OCI-LY7 (cell line): ENCODE data around the gene ABCB8. TPM values are rescaled to one million over a fixed set of nuclear protein-coding genes. Genes with fewer than 3 reads are reported as not detected.

Experiments used
- BruUV-seq: library from RNA; stranded (reverse); fragments of 400-500 nt; replicated peaks from 2 replicates; lab custom pipeline; 2021; lab: Mats Ljungman, UMichigan
- CTCF ChIA-PET: fragments of 300-600 bp; sonication (Branson Sonifier 250); formaldehyde crosslinking; loops from one replicate; lab custom pipeline; 2022; ENCODE audit warnings: antibody characterized with exemption; ENCODE audit not compliant: unreplicated experiment; lab: Charles Lee
- POLR2A ChIA-PET: fragments of 300-600 bp; sonication (Branson Sonifier 250); formaldehyde crosslinking; loops from one replicate; lab custom pipeline; 2022; ENCODE audit warnings: antibody characterized with exemption; lab: Charles Lee
- DNase-seq: peaks from one replicate; pipeline ENCODE4 v3.0.0-alpha.2; 2015; ENCODE audit warnings: low spot score
- H2AFZ ChIP-seq: fragments of 200-600 bp; sonication (generic), shearing (Covaris generic); 2 replicates; pipeline ENCODE4 v1.6.1; 2014; ENCODE audit warnings: mild to moderate bottlenecking, antibody characterized with exemption, low read length, moderate library complexity
- H3K27ac ChIP-seq: fragments of 200-600 bp; sonication (generic); 2 replicates; pipeline ENCODE4 v1.5.1; 2014; ENCODE audit warnings: mixed run types, low read depth, mild to moderate bottlenecking, moderate library complexity, low read length, inconsistent platforms; ENCODE audit not compliant: poor library complexity, severe bottlenecking
- H3K36me3 ChIP-seq: fragments of 200-600 bp; sonication (generic); 2 replicates; pipeline ENCODE4 v1.6.1; 2014; ENCODE audit warnings: mild to moderate bottlenecking, antibody characterized with exemption, low read length, moderate library complexity, mixed read lengths; ENCODE audit not compliant: insufficient read depth
- H3K4me1 ChIP-seq: fragments of 200-600 bp; sonication (generic); 2 replicates; pipeline ENCODE4 v1.5.1; 2014; ENCODE audit warnings: mild to moderate bottlenecking, low read length; ENCODE audit not compliant: insufficient read depth, poor library complexity, severe bottlenecking
- H3K4me2 ChIP-seq: fragments of 200-600 bp; sonication (generic); 2 replicates; pipeline ENCODE4 v1.6.1; 2014; ENCODE audit warnings: mild to moderate bottlenecking, low read length
- H3K4me3 ChIP-seq: fragments of 200-600 bp; sonication (generic); 2 replicates; pipeline ENCODE4 v1.5.1; 2014; ENCODE audit warnings: mild to moderate bottlenecking, low read depth, low read length; ENCODE audit not compliant: poor library complexity, severe bottlenecking
- H3K79me2 ChIP-seq: fragments of 200-600 bp; sonication (generic); 2 replicates; pipeline ENCODE4 v1.6.1; 2016; ENCODE audit warnings: low read depth, mild to moderate bottlenecking, low read length, moderate library complexity, mixed read lengths; ENCODE audit not compliant: insufficient read depth
- H3K9me2 ChIP-seq: fragments of 200-600 bp; sonication (generic); 2 replicates; pipeline ENCODE4 v1.6.1; 2016; ENCODE audit warnings: mild to moderate bottlenecking, low read length, mixed read lengths; ENCODE audit not compliant: insufficient read depth
- H3K9me3 ChIP-seq: fragments of 200-600 bp; sonication (generic); 2 replicates; pipeline ENCODE4 v1.6.1; 2014; ENCODE audit warnings: mild to moderate bottlenecking, mixed run types, low read length, mixed read lengths
- H4K20me1 ChIP-seq: fragments of 200-600 bp; sonication (generic); 2 replicates; pipeline ENCODE4 v1.6.1; 2014; ENCODE audit warnings: mild to moderate bottlenecking, antibody characterized with exemption, low read length, moderate library complexity, mixed read lengths; ENCODE audit not compliant: insufficient read depth
- CTCF ChIP-seq: fragments of 200-600 bp; sonication (generic); conservative IDR thresholded peaks from 2 replicates; pipeline ENCODE4 v1.5.1; 2014; ENCODE audit warnings: mild to moderate bottlenecking, antibody characterized with exemption, low read length, moderate library complexity, mixed read lengths
- EZH2phosphoT487 ChIP-seq: fragments of 200-600 bp; sonication (generic); IDR thresholded peaks from 2 replicates; pipeline ENCODE4 v1.6.1; 2018; ENCODE audit warnings: low read depth, borderline replicate concordance, mild to moderate bottlenecking, mixed run types, antibody characterized with exemption, low read length, moderate library complexity, mixed read lengths
- intact Hi-C: fragments of 100-400 bp; cut with micrococcal nuclease; formaldehyde crosslinking; loops from one replicate; pipeline ENCODE4 v1.10.0; 2022; ENCODE audit not compliant: unreplicated experiment
- total RNA-seq, 2 experiments: library from RNA; depleted of rRNA in 1 of 2; stranded (reverse); fragments of >200 nt in 1 of 2; shearing (Covaris generic) in 1 of 2; gene quantifications; 2 replicates each; pipeline ENCODE4 v1.2.3, GENCODE V29; 2014 to 2022

The ABCB8 gene
- total RNA-seq, 2 experiments from 2014 or later, result 32.0 to 64.7 TPM

- DNase-seq, result peak; percentile 72
- peak; percentile 90 for TF ChIP-seq CTCF
- TF ChIP-seq EZH2phosphoT487, result no peak
- no TSS peak for BruUV-seq
- H3K4me3 ChIP-seq, result peak overlapping the region; percentile 44
- no peaks in the 10 kb centered on the region for H3K79me2 ChIP-seq
- peak overlapping the region; percentile 53; the same call in 1 of the 2 replicates for H2AFZ ChIP-seq
- intact Hi-C loops, result loop anchor here (1.0 to 5.0 kb wide), 2 partner anchors 55 to 94 kb away; no protein-coding TSS in a partner anchor
- POLR2A ChIA-PET, result no interaction called here
- H4K20me1 ChIP-seq, result no peaks in the 10 kb centered on the region
- no peaks in the 10 kb centered on the region for H3K9me2 ChIP-seq
- no peaks in the 10 kb centered on the region for H3K9me3 ChIP-seq
- no peak overlapping the region for H3K27ac ChIP-seq
- H3K36me3 ChIP-seq, result no peaks in the 10 kb centered on the region
- peak overlapping the region; percentile 59 for H3K4me2 ChIP-seq
- CTCF ChIA-PET, result interaction anchor here (0.5 to 1.4 kb wide), 3 partner anchors 9 to 120 kb away, joined by 3 to 4 read pairs (median 4); no protein-coding TSS in a partner anchor
- H3K4me1 ChIP-seq, result peaks cover 10% of the 10 kb centered on the region
These were observed 10.3 kb upstream of the ABCB8 start for GRCh38 chr7:151017953-151018420.

GRCh38 chr7:151018421-151019129 is 9.7 kb upstream of the ABCB8 start:
- Histone ChIP-seq H3K9me2 (no peaks in the 10 kb centered on the region), H3K4me2 (peak overlapping the region; percentile 59), H3K79me2 (no peaks in the 10 kb centered on the region), H3K9me3 (no peaks in the 10 kb centered on the region), H3K27ac (no peak overlapping the region), H3K36me3 (no peaks in the 10 kb centered on the region), H3K4me1 (peaks cover 10% of the 10 kb centered on the region), H2AFZ (0 out of 2 replicates have a peak overlapping the region, but pooled peaks have one; percentile 53), H3K4me3 (peak overlapping the region; percentile 44), H4K20me1 (no peaks in the 10 kb centered on the region)
- no peak for DNase-seq
- CTCF ChIA-PET, result interaction anchor here (0.5 to 1.4 kb wide), 3 partner anchors 10 to 120 kb away, joined by 3 to 4 read pairs (median 4); no protein-coding TSS in a partner anchor
- intact Hi-C loops, result loop anchor here (1.0 to 5.0 kb wide), 2 partner anchors 55 to 94 kb away; no protein-coding TSS in a partner anchor
- BruUV-seq, result no TSS peak
- POLR2A ChIA-PET, result no interaction called here
- TF ChIP-seq CTCF (peak; percentile 9; the same call in 1 of the 2 replicates), EZH2phosphoT487 (no peak)

GRCh38 chr7:151019130-151019447 is 9.2 kb upstream of the ABCB8 start:
- no peak overlapping the region for H3K27ac ChIP-seq
- no peaks in the 10 kb centered on the region for H3K9me3 ChIP-seq
- no peak for TF ChIP-seq CTCF
- TF ChIP-seq EZH2phosphoT487, result no peak
- no peak overlapping the region for H3K4me3 ChIP-seq
- H3K36me3 ChIP-seq, result no peaks in the 10 kb centered on the region
- H4K20me1 ChIP-seq, result no peaks in the 10 kb centered on the region
- intact Hi-C loops, result loop anchor here (5.0 kb wide), 1 partner anchor 93 kb away; no protein-coding TSS in a partner anchor
- DNase-seq, result no peak
- ChIA-PET POLR2A (interaction anchor here (0.6 to 0.9 kb wide), 2 partner anchors 9 to 56 kb away, joined by 3 read pairs; partner anchors contain the start of gene ABCB8), CTCF (interaction anchor here (1.1 kb wide), 1 partner anchor 121 kb away, joined by 4 read pairs; no protein-coding TSS in a partner anchor)
- H3K9me2 ChIP-seq, result no peaks in the 10 kb centered on the region
- H2AFZ ChIP-seq, result no peak overlapping the region
- no peaks in the 10 kb centered on the region for H3K79me2 ChIP-seq
- H3K4me2 ChIP-seq, result no peak overlapping the region
- BruUV-seq, result no TSS peak
- H3K4me1 ChIP-seq, result peaks cover 10% of the 10 kb centered on the region
